Prostate gland (tissue), 2 donors: ENCODE measurements around the gene BOK.

Experiments used
- POLR2A ChIP-seq: fragments of 450-650 bp; IDR thresholded peaks from one replicate; pipeline ENCODE4 v1.6.1; 2016; ENCODE audit warnings: antibody characterized with exemption, mild to moderate bottlenecking
- POLR2AphosphoS5 ChIP-seq: sonication (generic); formaldehyde crosslinking; IDR thresholded peaks from one replicate; pipeline ENCODE4 v1.6.1; 2017; ENCODE audit warnings: antibody characterized with exemption
- TF ChIP-seq, protein P1 (sequence below), 4 experiments: fragments of 200-600 bp in 2 of 4; fragments of 450-650 bp in 2 of 4; sonication (generic) in 2 of 4; IDR thresholded peaks; 1 replicate in 3 of 4; 2 replicates in 1 of 4; pipeline ENCODE4 v1.5.1; 2016 to 2019; ENCODE audit warnings: antibody characterized with exemption in 4 of 4, mild to moderate bottlenecking in 2 of 4, moderate library complexity in 2 of 4

DNA sequence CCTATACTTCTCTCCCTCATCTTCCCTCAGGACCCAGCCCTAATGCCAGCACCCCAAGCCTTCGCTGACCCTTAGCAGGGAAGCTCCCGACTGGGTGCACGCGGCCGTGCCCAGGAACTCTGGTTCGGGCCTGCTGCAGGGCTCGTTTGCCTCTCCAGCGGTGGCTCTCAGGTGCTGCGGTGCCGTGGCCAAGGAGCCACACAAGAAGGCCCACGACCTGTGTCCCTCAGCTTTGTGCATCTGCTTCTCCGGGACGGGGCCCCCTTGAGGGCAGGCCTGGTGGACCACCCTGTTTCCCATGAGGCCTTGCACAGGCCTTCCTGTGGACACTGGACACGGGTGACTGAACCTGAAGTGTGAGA lies 17.7 kb downstream of the BOK start:
- TF ChIP-seq, protein P1, sequence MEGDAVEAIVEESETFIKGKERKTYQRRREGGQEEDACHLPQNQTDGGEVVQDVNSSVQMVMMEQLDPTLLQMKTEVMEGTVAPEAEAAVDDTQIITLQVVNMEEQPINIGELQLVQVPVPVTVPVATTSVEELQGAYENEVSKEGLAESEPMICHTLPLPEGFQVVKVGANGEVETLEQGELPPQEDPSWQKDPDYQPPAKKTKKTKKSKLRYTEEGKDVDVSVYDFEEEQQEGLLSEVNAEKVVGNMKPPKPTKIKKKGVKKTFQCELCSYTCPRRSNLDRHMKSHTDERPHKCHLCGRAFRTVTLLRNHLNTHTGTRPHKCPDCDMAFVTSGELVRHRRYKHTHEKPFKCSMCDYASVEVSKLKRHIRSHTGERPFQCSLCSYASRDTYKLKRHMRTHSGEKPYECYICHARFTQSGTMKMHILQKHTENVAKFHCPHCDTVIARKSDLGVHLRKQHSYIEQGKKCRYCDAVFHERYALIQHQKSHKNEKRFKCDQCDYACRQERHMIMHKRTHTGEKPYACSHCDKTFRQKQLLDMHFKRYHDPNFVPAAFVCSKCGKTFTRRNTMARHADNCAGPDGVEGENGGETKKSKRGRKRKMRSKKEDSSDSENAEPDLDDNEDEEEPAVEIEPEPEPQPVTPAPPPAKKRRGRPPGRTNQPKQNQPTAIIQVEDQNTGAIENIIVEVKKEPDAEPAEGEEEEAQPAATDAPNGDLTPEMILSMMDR (IDR thresholded peaks at IDR 0.05), result no peak
- no peak for TF ChIP-seq POLR2AphosphoS5
- no peak for TF ChIP-seq POLR2A
